CD4-positive, alpha-beta memory T cell (primary cell): ENCODE data around the gene TBC1D23. TPM values are rescaled to one million over a fixed set of nuclear protein-coding genes. Genes with fewer than 3 reads are reported as not detected.
A peak's percentile ranks its signal among the peaks of the same experiment; 100 is the strongest.

Experiments
- CTCF ChIA-PET: fragments of 350-600 bp; sonication (Branson Sonifier 250); formaldehyde crosslinking; loops from one replicate; lab custom pipeline; 2021; ENCODE audit warnings: inconsistent platforms; ENCODE audit not compliant: partially characterized antibody; lab: Charles Lee
- POLR2A ChIA-PET: fragments of 350-600 bp; sonication (Branson Sonifier 250); formaldehyde crosslinking; loops from one replicate; lab custom pipeline; 2021; ENCODE audit not compliant: partially characterized antibody; lab: Charles Lee
- DNase-seq, 5 donors: peaks; one replicate each; pipeline versions ENCODE4 v3.0.0 to v3.0.0-alpha.2; 2020 to 2022; ENCODE audit warnings: mixed read lengths in 1 of 5
- H3K27ac ChIP-seq: one replicate; pipeline ENCODE4 v1.7.0; 2013; ENCODE audit warnings: low read depth, low read length
- H3K27me3 ChIP-seq: 2 replicates; pipeline ENCODE4 v1.7.0; 2013; ENCODE audit warnings: mild to moderate bottlenecking, low read length, moderate library complexity; ENCODE audit not compliant: insufficient read depth
- H3K36me3 ChIP-seq: 2 replicates; pipeline ENCODE4 v1.7.0; 2013; ENCODE audit warnings: mild to moderate bottlenecking, low read length, moderate library complexity; ENCODE audit not compliant: insufficient read depth
- H3K4me1 ChIP-seq: 2 replicates; pipeline ENCODE4 v1.7.0; 2013; ENCODE audit warnings: mild to moderate bottlenecking, low read length, moderate library complexity; ENCODE audit not compliant: insufficient read depth
- H3K4me3 ChIP-seq, 2 donors: one replicate each; pipeline ENCODE4 v1.7.0; 2013; ENCODE audit warnings: low read length in 2 of 2, mild to moderate bottlenecking in 1 of 2
- H3K9me3 ChIP-seq, 2 donors: one replicate each; pipeline ENCODE4 v1.7.0; 2013; ENCODE audit warnings: low read length in 2 of 2, control low read depth in 1 of 2; ENCODE audit not compliant: control insufficient read depth in 1 of 2
- H3K27ac Mint-ChIP-seq, 7 donors: one replicate each; pipeline ENCODE4 v1.8.0; 2020 to 2021; ENCODE audit warnings: mixed read lengths in 7 of 7, mild to moderate bottlenecking in 6 of 7, inconsistent platforms in 3 of 7, moderate library complexity in 3 of 7
- H3K27me3 Mint-ChIP-seq, 2 donors: one replicate each; pipeline ENCODE4 v1.8.0; 2020 to 2021; ENCODE audit warnings: mixed read lengths in 2 of 2
- H3K36me3 Mint-ChIP-seq, 2 donors: one replicate each; pipeline ENCODE4 v1.8.0; 2020 to 2021; ENCODE audit warnings: mixed read lengths in 2 of 2, inconsistent platforms in 1 of 2, mild to moderate bottlenecking in 1 of 2
- H3K4me1 Mint-ChIP-seq, 4 donors: one replicate each; pipeline ENCODE4 v1.8.0; 2020 to 2021; ENCODE audit warnings: mixed read lengths in 4 of 4, mild to moderate bottlenecking in 1 of 4
- H3K4me3 Mint-ChIP-seq, 8 donors: one replicate each; pipeline ENCODE4 v1.8.0; 2020 to 2021; ENCODE audit warnings: mixed read lengths in 8 of 8, mild to moderate bottlenecking in 7 of 8, moderate library complexity in 6 of 8, inconsistent platforms in 3 of 8
- H3K9me3 Mint-ChIP-seq, 8 donors: one replicate each; pipeline ENCODE4 v1.8.0; 2020 to 2021; ENCODE audit warnings: mixed read lengths in 8 of 8, mild to moderate bottlenecking in 5 of 8, inconsistent platforms in 3 of 8, moderate library complexity in 1 of 8
- intact Hi-C: fragments of 100-400 bp; cut with micrococcal nuclease; formaldehyde crosslinking; loops from one replicate; pipeline ENCODE4 v1.15.1; 2023
- polyA plus RNA-seq, 2 donors: library from polyadenylated mRNA; unstranded; fragments of 300-500 nt; fragmentation: Illumina TruSeq; gene quantifications; one replicate each; pipeline ENCODE4 v1.2.3, GENCODE V29; 2021
- total RNA-seq, 2 experiments: library from RNA; stranded (reverse); gene quantifications; one replicate each; pipeline ENCODE4 v1.2.3, GENCODE V29; 2021

The TBC1D23 gene
- total and polyA plus RNA-seq, 4 experiments from 2014 or later = 13.9 to 44.9 (median 31.1) TPM

DNA sequence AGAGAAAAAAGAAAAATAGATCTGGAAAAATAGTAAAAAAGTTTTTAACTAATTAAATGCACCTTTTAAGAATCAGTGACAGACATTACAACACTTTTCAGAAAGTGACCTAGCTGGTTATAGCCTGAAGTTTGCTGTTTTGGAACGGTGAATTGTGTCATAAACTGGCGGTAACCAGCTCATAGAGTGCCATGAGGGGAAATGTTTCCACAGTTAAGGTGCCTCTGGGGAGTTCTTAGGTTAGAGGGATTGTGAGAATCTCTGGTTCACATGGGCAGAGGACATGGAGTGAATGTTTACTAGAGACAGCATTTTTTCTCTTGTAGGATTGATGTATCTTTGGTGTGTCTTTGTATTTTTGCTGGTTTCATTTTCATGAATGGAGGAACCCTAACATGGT lies 2.8 kb downstream of the TBC1D23 start:
- CTCF ChIA-PET = no interaction called here
- Mint-ChIP-seq H3K27ac (peak overlapping the region in 4 of 7 donors; percentile 4 to 65 (median 16)), H3K4me3 (peak overlapping the region in 3 of 8 donors; percentile 11 to 35 (median 11)), H3K9me3 (no peaks in the 10 kb centered on the region), H3K4me1 (peaks cover 41 to 59% (median 49%) of the 10 kb centered on the region in 4 donors), H3K36me3 (peaks cover 0 to 7% of the 10 kb centered on the region in 2 donors), H3K27me3 (no peaks in the 10 kb centered on the region)
- peaks cover 43% of the 10 kb centered on the region for H3K4me1 ChIP-seq
- intact Hi-C loops = loop anchor here (5.0 kb wide), 1 partner anchor 1741 kb away; the partner anchor contains the start of gene CLDND1
- no peaks in the 10 kb centered on the region for H3K27me3 ChIP-seq
- POLR2A ChIA-PET = no interaction called here
- DNase-seq = no peak
- no peaks in the 10 kb centered on the region for H3K9me3 ChIP-seq
- no peak overlapping the region for H3K27ac ChIP-seq
- no peak overlapping the region for H3K4me3 ChIP-seq
- no peaks in the 10 kb centered on the region for H3K36me3 ChIP-seq

DNA sequence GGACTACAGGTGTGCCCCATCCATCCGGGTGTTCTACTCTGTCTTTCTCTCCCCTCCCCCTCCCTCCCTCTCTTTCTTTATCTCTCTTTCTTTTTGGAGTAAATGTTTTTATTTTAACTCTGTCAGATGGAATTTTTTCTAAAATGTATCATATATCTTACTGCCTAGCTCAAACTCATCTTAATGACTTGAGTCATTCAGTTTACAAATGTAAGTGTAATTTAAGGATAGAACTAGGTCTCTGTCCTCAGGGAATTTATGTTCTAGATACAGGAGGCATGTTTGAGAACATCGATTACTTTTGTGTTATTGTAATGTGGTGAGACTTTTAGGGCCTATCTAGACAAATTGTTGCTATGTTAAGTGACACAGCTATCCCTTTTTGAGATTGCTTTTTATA lies 3.5 kb downstream of the TBC1D23 start:
- Histone ChIP-seq H3K36me3 (no peaks in the 10 kb centered on the region), H3K27me3 (no peaks in the 10 kb centered on the region), H3K4me3 (no peak overlapping the region), H3K27ac (no peak overlapping the region), H3K9me3 (no peaks in the 10 kb centered on the region), H3K4me1 (peaks cover 44% of the 10 kb centered on the region)
- H3K27me3 Mint-ChIP-seq = no peaks in the 10 kb centered on the region
- H3K4me3 Mint-ChIP-seq = peak overlapping the region in 1 of 8 donors; percentile 21
- peaks cover 0 to 7% of the 10 kb centered on the region in 2 donors for H3K36me3 Mint-ChIP-seq
- ChIA-PET CTCF (no interaction called here), POLR2A (no interaction called here)
- intact Hi-C loops = loop anchor here (5.0 kb wide), 1 partner anchor 1742 kb away; the partner anchor contains the start of gene CLDND1
- H3K4me1 Mint-ChIP-seq = peaks cover 42 to 59% (median 51%) of the 10 kb centered on the region in 4 donors
- no peaks in the 10 kb centered on the region for H3K9me3 Mint-ChIP-seq
- DNase-seq = no peak
- peak overlapping the region in 1 of 7 donors; percentile 52 for H3K27ac Mint-ChIP-seq

DNA sequence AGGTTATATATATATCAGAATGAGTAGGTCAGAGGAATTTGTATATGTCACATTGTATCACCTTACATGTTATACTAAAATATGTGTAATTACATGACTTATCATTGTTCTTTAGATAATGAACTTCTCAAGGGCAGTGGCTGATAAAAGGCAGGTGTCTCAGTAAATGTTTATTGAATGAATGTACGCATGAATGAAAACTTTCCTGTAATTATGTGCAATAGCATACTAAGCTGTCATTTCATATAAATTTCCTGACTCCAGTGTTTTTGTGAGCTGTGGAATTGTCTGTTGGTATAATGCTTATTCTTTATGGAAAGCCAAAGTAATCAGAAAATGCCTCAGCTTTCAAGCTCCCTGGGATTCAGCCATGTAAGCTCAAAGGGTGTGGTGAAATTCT lies 4.2 kb downstream of the TBC1D23 start:
- Mint-ChIP-seq H3K36me3 (peaks cover 0 to 7% of the 10 kb centered on the region in 2 donors), H3K4me3 (no peak overlapping the region), H3K9me3 (no peaks in the 10 kb centered on the region), H3K4me1 (peaks cover 42 to 63% (median 48%) of the 10 kb centered on the region in 4 donors), H3K27me3 (no peaks in the 10 kb centered on the region), H3K27ac (peak overlapping the region in 2 of 7 donors; percentile 43 to 68)
- no peak for DNase-seq
- peaks cover 40% of the 10 kb centered on the region for H3K4me1 ChIP-seq
- intact Hi-C loops = no loop called here
- no peaks in the 10 kb centered on the region for H3K9me3 ChIP-seq
- no peaks in the 10 kb centered on the region for H3K27me3 ChIP-seq
- ChIA-PET POLR2A (no interaction called here), CTCF (no interaction called here)
- H3K36me3 ChIP-seq = no peaks in the 10 kb centered on the region
- no peak overlapping the region for H3K4me3 ChIP-seq
- no peak overlapping the region for H3K27ac ChIP-seq

DNA sequence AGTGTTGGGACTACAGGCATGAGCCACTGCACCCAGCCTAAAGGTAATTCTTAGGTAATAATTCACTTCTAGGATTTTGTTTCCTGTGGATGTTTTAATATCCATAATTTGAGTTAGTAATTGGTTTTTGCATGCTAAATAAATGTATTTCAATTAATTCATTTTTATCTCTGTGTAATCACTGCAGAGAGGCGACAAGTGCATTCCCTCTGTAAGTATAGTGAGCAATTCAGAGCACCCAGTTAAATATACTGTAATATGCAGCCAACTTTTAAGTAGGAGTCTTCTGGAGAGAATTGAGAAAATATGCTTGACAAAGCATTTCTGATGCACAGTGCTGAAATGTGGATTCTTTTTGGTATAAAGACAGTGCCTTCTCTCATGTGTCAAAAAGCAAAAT lies 5.7 kb downstream of the TBC1D23 start:
- no peaks in the 10 kb centered on the region for H3K27me3 Mint-ChIP-seq

DNA sequence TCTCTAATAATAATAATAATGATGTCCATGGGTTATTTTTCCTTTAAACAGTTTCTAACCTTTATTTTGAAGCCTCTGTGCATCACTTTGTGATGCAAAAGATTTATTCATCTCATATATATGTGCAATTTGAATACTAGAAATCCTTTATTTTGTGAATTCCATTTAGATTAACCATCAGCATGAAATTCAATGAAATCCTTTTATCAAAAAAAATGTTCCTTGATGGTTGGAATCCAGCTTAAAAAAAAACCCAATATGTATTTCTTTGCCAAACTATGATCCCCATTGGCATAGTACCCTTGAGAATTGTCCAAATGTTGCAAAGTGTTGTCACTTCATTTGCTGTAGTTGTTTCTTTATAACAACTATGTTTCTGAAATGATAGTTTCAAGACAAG lies 7.4 kb downstream of the TBC1D23 start:
- intact Hi-C loops = no loop called here
- DNase-seq = no peak
- Histone ChIP-seq H3K4me1 (peaks cover 24% of the 10 kb centered on the region), H3K27me3 (no peaks in the 10 kb centered on the region), H3K27ac (no peak overlapping the region), H3K9me3 (no peaks in the 10 kb centered on the region), H3K4me3 (no peak overlapping the region), H3K36me3 (no peaks in the 10 kb centered on the region)
- no peaks in the 10 kb centered on the region for H3K36me3 Mint-ChIP-seq
- no peaks in the 10 kb centered on the region for H3K9me3 Mint-ChIP-seq
- CTCF ChIA-PET = no interaction called here
- POLR2A ChIA-PET = no interaction called here
- no peak overlapping the region for H3K4me3 Mint-ChIP-seq
- no peak overlapping the region for H3K27ac Mint-ChIP-seq
- H3K27me3 Mint-ChIP-seq = no peaks in the 10 kb centered on the region
- peaks cover 32 to 53% (median 42%) of the 10 kb centered on the region in 4 donors for H3K4me1 Mint-ChIP-seq

More for the DNA sequence above, 5.7 kb downstream of the TBC1D23 start:
- no peaks in the 10 kb centered on the region for H3K9me3 Mint-ChIP-seq
- no peak overlapping the region for H3K27ac ChIP-seq
- H3K9me3 ChIP-seq = no peaks in the 10 kb centered on the region
- ChIA-PET CTCF (no interaction called here), POLR2A (no interaction called here)
- no peaks in the 10 kb centered on the region for H3K36me3 Mint-ChIP-seq
- peaks cover 41 to 58% (median 47%) of the 10 kb centered on the region in 4 donors for H3K4me1 Mint-ChIP-seq
- H3K4me3 ChIP-seq = no peak overlapping the region
- DNase-seq = no peak
- H3K27me3 ChIP-seq = no peaks in the 10 kb centered on the region
- no peak overlapping the region for H3K27ac Mint-ChIP-seq
- H3K4me1 ChIP-seq = peaks cover 32% of the 10 kb centered on the region
- H3K4me3 Mint-ChIP-seq = no peak overlapping the region
- intact Hi-C loops = no loop called here
- H3K36me3 ChIP-seq = no peaks in the 10 kb centered on the region

DNA sequence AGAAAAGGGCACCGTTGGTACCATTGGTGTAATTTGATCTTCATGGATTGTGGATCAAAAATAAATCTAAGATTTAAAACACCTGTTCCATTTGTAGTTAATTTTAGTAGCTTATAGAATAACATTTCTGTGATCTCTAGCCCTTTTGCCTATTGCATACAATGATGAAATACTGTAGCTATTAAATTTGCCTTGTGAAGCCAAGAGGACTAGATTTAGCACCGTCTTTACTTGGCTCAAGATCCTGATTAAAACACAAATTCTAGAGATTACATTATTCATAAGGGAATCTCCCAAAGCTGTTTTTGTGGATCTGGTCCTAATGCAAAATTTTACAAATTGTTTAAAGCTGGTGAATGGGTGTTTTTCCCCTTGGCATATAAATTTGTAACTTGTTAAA lies 8.2 kb downstream of the TBC1D23 start:
- H3K4me3 ChIP-seq = no peak overlapping the region
- no peaks in the 10 kb centered on the region for H3K9me3 ChIP-seq
- Mint-ChIP-seq H3K27ac (no peak overlapping the region), H3K4me1 (peaks cover 30 to 50% (median 40%) of the 10 kb centered on the region in 4 donors), H3K36me3 (no peaks in the 10 kb centered on the region), H3K4me3 (no peak overlapping the region), H3K27me3 (no peaks in the 10 kb centered on the region), H3K9me3 (no peaks in the 10 kb centered on the region)
- no peaks in the 10 kb centered on the region for H3K27me3 ChIP-seq
- H3K27ac ChIP-seq = no peak overlapping the region
- no peaks in the 10 kb centered on the region for H3K36me3 ChIP-seq
- DNase-seq = no peak
- ChIA-PET CTCF (interaction anchor here (1.5 kb wide), 1 partner anchor 8 kb away, joined by 6 read pairs; the partner anchor contains the start of gene TBC1D23), POLR2A (interaction anchor here (1.5 kb wide), 1 partner anchor 8 kb away, joined by 8 read pairs; the partner anchor contains the start of gene TBC1D23)
- intact Hi-C loops = no loop called here
- peaks cover 16% of the 10 kb centered on the region for H3K4me1 ChIP-seq

DNA sequence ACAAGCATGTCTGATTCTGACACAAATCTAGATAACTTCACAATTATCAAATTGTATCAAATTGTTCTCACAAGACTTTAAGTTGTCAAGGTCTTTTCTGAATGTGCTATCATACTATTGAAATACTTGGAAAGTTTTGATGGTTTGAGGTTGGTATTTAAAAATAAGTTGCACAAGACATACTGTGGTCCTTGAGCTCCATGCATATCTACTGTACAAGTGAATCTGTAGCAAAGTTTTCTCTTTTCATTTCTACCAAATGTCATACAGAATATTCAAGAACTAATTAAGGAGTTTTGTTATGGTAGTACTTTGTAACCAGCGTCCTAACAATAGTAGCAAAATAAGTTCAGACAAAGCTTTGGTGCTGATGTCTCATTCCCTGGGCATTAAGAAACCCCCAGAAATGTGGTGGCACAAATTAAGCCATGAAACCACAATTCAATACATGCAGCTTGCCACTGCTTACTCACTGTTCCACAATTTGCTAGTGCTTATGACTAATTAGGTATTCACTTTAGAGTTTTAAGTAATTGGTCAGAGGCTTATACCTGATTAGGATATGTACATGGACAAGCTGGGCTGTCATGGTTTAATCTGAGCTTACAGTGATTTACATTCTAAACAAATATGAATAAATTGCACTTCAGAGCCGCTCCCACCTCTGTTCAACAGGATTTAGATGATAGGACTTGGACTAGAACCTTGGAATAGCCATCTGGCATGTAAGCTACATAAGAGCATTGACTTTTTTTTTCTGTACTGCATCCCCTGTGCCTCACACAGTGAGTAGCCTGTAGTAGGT lies 8.8 kb downstream of the TBC1D23 start:
- peak overlapping the region in 2 of 7 donors; percentile 2 to 6 for H3K27ac Mint-ChIP-seq

More for the DNA sequence above, 8.8 kb downstream of the TBC1D23 start:
- POLR2A ChIA-PET = interaction anchor here (1.5 kb wide), 1 partner anchor 9 kb away, joined by 8 read pairs; the partner anchor contains the start of gene TBC1D23
- peaks cover 11% of the 10 kb centered on the region for H3K4me1 ChIP-seq
- CTCF ChIA-PET = interaction anchor here (0.7 to 1.5 kb wide), 3 partner anchors 9 to 438 kb away, joined by 3 to 6 read pairs (median 3); partner anchors contain the start of gene TBC1D23
- Mint-ChIP-seq H3K9me3 (no peaks in the 10 kb centered on the region), H3K27me3 (no peaks in the 10 kb centered on the region), H3K36me3 (no peaks in the 10 kb centered on the region), H3K4me1 (peaks cover 27 to 47% (median 37%) of the 10 kb centered on the region in 4 donors), H3K4me3 (no peak overlapping the region)
- no peaks in the 10 kb centered on the region for H3K27me3 ChIP-seq
- no peak for DNase-seq
- intact Hi-C loops = no loop called here
- no peak overlapping the region for H3K27ac ChIP-seq
- no peaks in the 10 kb centered on the region for H3K36me3 ChIP-seq
- H3K4me3 ChIP-seq = no peak overlapping the region
- no peaks in the 10 kb centered on the region for H3K9me3 ChIP-seq
